GM12878 (cell line): ENCODE data around the gene LMBR1. TPM values are rescaled to one million over a fixed set of nuclear protein-coding genes. Genes with fewer than 3 reads are reported as not detected.

Experiments used
- ATAC-seq: fragments of 200-7000 bp; cut with Tn5 transposase; 3 replicates; pipeline ENCODE4 v1.9.1; 2020; ENCODE audit warnings: mild to moderate bottlenecking, moderate library complexity
- BruUV-seq: library from RNA; stranded (reverse); fragments of 400-500 nt; replicated peaks from 2 replicates; lab custom pipeline; 2021; lab: Mats Ljungman, UMichigan
- CTCF ChIA-PET: fragments of 300-600 bp; sonication (Branson Sonifier 250); formaldehyde crosslinking; extraction: SDS; loops from one replicate; lab custom pipeline; 2021; ENCODE audit warnings: inconsistent platforms; lab: Yijun Ruan, JAX
- POLR2A ChIA-PET: fragments of 350-600 bp; formaldehyde crosslinking; extraction: SDS; loops from one replicate; lab custom pipeline; 2021; ENCODE audit warnings: inconsistent platforms; lab: Charles Lee
- RAD21 ChIA-PET: fragments of 300-600 bp; sonication (Branson Sonifier 250); formaldehyde crosslinking; loops from one replicate; lab custom pipeline; 2023; ENCODE audit warnings: antibody characterized with exemption; ENCODE audit not compliant: unreplicated experiment; lab: Charles Lee
- SMC1A ChIA-PET: fragments of 300-600 bp; sonication (Branson Sonifier 250); formaldehyde crosslinking; loops from one replicate; lab custom pipeline; 2023; ENCODE audit not compliant: unreplicated experiment, uncharacterized antibody; lab: Charles Lee
- DNase-seq: peaks from one replicate; pipeline ENCODE4 v3.0.0-alpha.2; 2011; ENCODE audit warnings: low read depth, low spot score
- FAIRE-seq: peaks from 3 replicates; lab custom pipeline; 2011; peaks lifted over from hg19 to GRCh38; lab: Jason Lieb, UNC
- H2AFZ ChIP-seq: 2 replicates; pipeline ENCODE4 v1.6.0; 2011; ENCODE audit warnings: low read depth, low read length, control low read depth; ENCODE audit not compliant: control insufficient read depth
- H3K27ac ChIP-seq: 2 replicates; pipeline ENCODE4 v1.5.1; 2011; ENCODE audit warnings: control low read depth; ENCODE audit not compliant: control insufficient read depth, insufficient read depth
- H3K27me3 ChIP-seq, 2 experiments: replicated peaks in 1 of 2; 2 replicates each; pipeline versions ENCODE4 v1.6.0 to v1.6.1; 2011; ENCODE audit warnings: low read length in 1 of 2; ENCODE audit not compliant: control insufficient read depth in 2 of 2, insufficient read depth in 2 of 2
- H3K36me3 ChIP-seq, 2 experiments: 2 replicates each; pipeline ENCODE4 v1.5.1; 2011; ENCODE audit warnings: low read length in 1 of 2; ENCODE audit not compliant: control insufficient read depth in 2 of 2, insufficient read depth in 2 of 2
- H3K4me1 ChIP-seq: 2 replicates; pipeline ENCODE4 v1.6.1; 2011; ENCODE audit warnings: mild to moderate bottlenecking, low read length, moderate library complexity, mixed read lengths; ENCODE audit not compliant: control insufficient read depth, insufficient read depth
- H3K4me2 ChIP-seq: 2 replicates; pipeline ENCODE4 v1.6.0; 2011; ENCODE audit warnings: control low read depth; ENCODE audit not compliant: control insufficient read depth, insufficient read depth
- H3K4me3 ChIP-seq: fragments of 200-600 bp; sonication (generic); 2 replicates; pipeline ENCODE4 v1.5.1; 2016
- H3K79me2 ChIP-seq: 2 replicates; pipeline ENCODE4 v1.6.0; 2011; ENCODE audit warnings: low read length; ENCODE audit not compliant: control insufficient read depth, insufficient read depth
- H3K9ac ChIP-seq: 2 replicates; pipeline ENCODE4 v1.8.0; 2011; ENCODE audit warnings: low read length, control low read depth, mixed read lengths; ENCODE audit not compliant: control insufficient read depth, insufficient read depth
- H3K9me3 ChIP-seq: replicated peaks from 3 replicates; pipeline ENCODE4 v1.5.1; 2011; ENCODE audit warnings: mild to moderate bottlenecking, low read length; ENCODE audit not compliant: control insufficient read depth, insufficient read depth
- H4K20me1 ChIP-seq: 2 replicates; pipeline ENCODE4 v1.6.0; 2011; ENCODE audit not compliant: control insufficient read depth, insufficient read depth
- BCL3 ChIP-seq: IDR thresholded peaks from 2 replicates; pipeline ENCODE4 v1.6.1; 2011; ENCODE audit warnings: borderline replicate concordance, low read depth, mild to moderate bottlenecking, moderate library complexity, low read length; ENCODE audit not compliant: insufficient read depth, poor library complexity, severe bottlenecking
- EGR1 ChIP-seq, 2 experiments: IDR thresholded peaks; 1 replicate in 1 of 2; 2 replicates in 1 of 2; pipeline ENCODE4 v1.6.1; 2011 to 2012; ENCODE audit warnings: low read depth in 2 of 2, low read length in 2 of 2, borderline replicate concordance in 1 of 2, mild to moderate bottlenecking in 1 of 2, moderate library complexity in 1 of 2
- ETV6 ChIP-seq, 2 experiments: fragments of 450-650 bp in 1 of 2; IDR thresholded peaks in 1 of 2; conservative IDR thresholded peaks in 1 of 2; 2 replicates each; pipeline ENCODE4 v1.6.1; 2014; ENCODE audit warnings: antibody characterized with exemption in 1 of 2, borderline replicate concordance in 1 of 2, low read depth in 1 of 2, mild to moderate bottlenecking in 1 of 2, moderate library complexity in 1 of 2
- FOXM1 ChIP-seq: IDR thresholded peaks from 2 replicates; pipeline ENCODE4 v1.6.1; 2012; ENCODE audit warnings: low read depth, mild to moderate bottlenecking, inconsistent platforms, low read length, moderate library complexity
- KAT2A ChIP-seq: conservative IDR thresholded peaks from 2 replicates; pipeline ENCODE4 v1.6.1; 2011; ENCODE audit warnings: low read depth, low read length; ENCODE audit not compliant: control insufficient read depth
- KLF5 ChIP-seq: fragments of 450-650 bp; IDR thresholded peaks from 2 replicates; pipeline ENCODE4 v1.6.1; 2014; ENCODE audit warnings: mild to moderate bottlenecking; ENCODE audit not compliant: partially characterized antibody
- MTA3 ChIP-seq: IDR thresholded peaks from 2 replicates; pipeline ENCODE4 v1.6.1; 2012; ENCODE audit warnings: low read length, inconsistent platforms, borderline replicate concordance
- MYB ChIP-seq: fragments of 150-350 bp; IDR thresholded peaks from 2 replicates; pipeline ENCODE4 v1.6.1; 2014; ENCODE audit warnings: mild to moderate bottlenecking, low read depth, low read length, borderline replicate concordance
- NFYA ChIP-seq: IDR thresholded peaks from 2 replicates; pipeline ENCODE4 v1.6.1; 2011; ENCODE audit warnings: low read depth, mild to moderate bottlenecking, low read length, improper control_type of control experiment, borderline replicate concordance
- PKNOX1 ChIP-seq: fragments of 450-650 bp; IDR thresholded peaks from 2 replicates; pipeline ENCODE4 v1.6.1; 2016; ENCODE audit warnings: mild to moderate bottlenecking
- RELB ChIP-seq: fragments of 450-650 bp; IDR thresholded peaks from 2 replicates; pipeline ENCODE4 v1.6.1; 2017; ENCODE audit warnings: low read depth, mild to moderate bottlenecking, moderate library complexity
- RFX5 ChIP-seq: IDR thresholded peaks from 2 replicates; pipeline ENCODE4 v1.6.1; 2011; ENCODE audit warnings: low read depth, low read length, improper control_type of control experiment
- SMAD1 ChIP-seq: fragments of 450-650 bp; IDR thresholded peaks from 2 replicates; pipeline ENCODE4 v1.6.1; 2018; ENCODE audit warnings: mild to moderate bottlenecking, low read depth; ENCODE audit not compliant: partially characterized antibody
- TBL1XR1 ChIP-seq: IDR thresholded peaks from 2 replicates; pipeline ENCODE4 v1.6.1; 2012; ENCODE audit warnings: low read depth, low read length, improper control_type of control experiment
- ZNF384 ChIP-seq: IDR thresholded peaks from 2 replicates; pipeline ENCODE4 v1.6.1; 2012; ENCODE audit warnings: low read depth, mild to moderate bottlenecking, low read length, improper control_type of control experiment, borderline replicate concordance
- WGBS: methylation state at CpG from one replicate; pipeline ENCODE4 v1.1.6; 2016; ENCODE audit warnings: low lambda C conversion rate; ENCODE audit not compliant: insufficient replicate concordance, insufficient coverage; ENCODE audit errors: missing lambda C conversion rate; 5-methylcytosine and 5-hydroxymethylcytosine counted together
- in situ Hi-C: fragments of 300-500 bp; cut with MboI; formaldehyde crosslinking; loops from 9 replicates; pipeline ENCODE4 v1.14.3; 2018; ENCODE audit warnings: mixed read lengths
- intact Hi-C: fragments of 100-400 bp; cut with micrococcal nuclease; formaldehyde crosslinking; loops from one replicate; pipeline ENCODE4 v1.14.2; 2022; ENCODE audit not compliant: unreplicated experiment
- polyA plus RNA-seq, 11 experiments: library from polyadenylated mRNA; depleted of rRNA in 4 of 11; unstranded in 6 of 11; stranded (reverse) in 5 of 11; fragments of >200 nt; fragmentation: Nextera tagmentation in 4 of 11; fragmentation: Illumina TruSeq in 1 of 11; extraction: Ambion mirVana in 4 of 11; extraction: Trizol in 1 of 11; gene quantifications; 1 replicate in 1 of 11; 2 replicates in 10 of 11; pipeline versions ENCODE4 v1.2.1 to v1.2.3, GENCODE V29; 2011 to 2016; ENCODE audit warnings: inconsistent platforms in 2 of 11, missing spikeins in 2 of 11, low read depth in 1 of 11
- total RNA-seq, 4 experiments: library from RNA; depleted of rRNA in 3 of 4; stranded (reverse); fragments of >200 nt in 3 of 4; fragmentation: Illumina TruSeq in 1 of 4; extraction: Trizol in 1 of 4; gene quantifications; 2 replicates each; pipeline versions ENCODE4 v1.2.1 to v1.2.3, GENCODE V29; 2013 to 2021
- TF ChIP-seq, protein P1 (sequence below): IDR thresholded peaks from 2 replicates; pipeline ENCODE4 v1.6.1; 2012; ENCODE audit warnings: low read depth, low read length, improper control_type of control experiment

Gene LMBR1
- total and polyA plus RNA-seq, 10 of the 15 experiments (the other 5 are each of a cell fraction or from before 2014, with no cell fraction given): 4.0 to 63.5 (median 28.8) TPM

DNA sequence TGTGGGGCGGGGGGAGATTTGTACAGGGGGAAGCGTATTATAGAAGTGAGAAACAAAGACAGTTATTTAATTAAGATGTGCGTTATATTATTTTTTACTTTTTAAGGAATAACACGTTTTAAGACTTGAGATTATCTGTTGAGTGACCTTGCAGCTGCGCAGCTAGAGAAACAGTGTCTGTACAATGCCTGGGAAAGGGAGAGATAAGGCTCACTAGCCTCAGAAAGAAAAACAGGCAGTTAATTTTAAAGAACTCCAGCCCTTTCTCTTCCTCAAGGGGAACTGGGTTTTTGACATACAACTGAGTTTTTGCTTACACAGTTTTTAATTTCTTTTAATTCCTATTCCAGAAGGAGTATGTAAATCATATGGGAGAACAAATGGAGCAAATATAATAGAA is 50.7 kb downstream of the LMBR1 start:
- in situ Hi-C loops (no loop called here), intact Hi-C loops (no loop called here)
- no TSS peak for BruUV-seq
- Histone ChIP-seq H3K9me3 (no peaks in the 10 kb centered on the region), H3K27ac (no peak overlapping the region), H3K79me2 (peaks cover 7% of the 10 kb centered on the region), H3K36me3 (0 out of 4 replicates have a peak, but pooled peaks cover 0 to 4% of the 10 kb centered on the region in 2 experiments), H3K4me1 (no peaks in the 10 kb centered on the region), H3K9ac (no peak overlapping the region), H3K27me3 (no peaks in the 10 kb centered on the region), H2AFZ (no peak overlapping the region), H4K20me1 (no peaks in the 10 kb centered on the region), H3K4me2 (no peak overlapping the region), H3K4me3 (no peak overlapping the region)
- FAIRE-seq: no peak
- no peak for ATAC-seq
- ChIA-PET SMC1A (interaction anchor here (1.1 to 1.3 kb wide), 3 partner anchors 10 to 35 kb away, joined by 3 read pairs; no protein-coding TSS in a partner anchor), RAD21 (no interaction called here), POLR2A (interaction anchor here (1.2 kb wide), 1 partner anchor 10 kb away, joined by 3 read pairs; no protein-coding TSS in a partner anchor), CTCF (no interaction called here)
- no peak for DNase-seq
- WGBS: 96% methylated on average over 5 of the region's 5 CpGs
- TF ChIP-seq FOXM1: no peak
- no peak for TF ChIP-seq RFX5
- TF ChIP-seq NFYA: no peak
- no peak for TF ChIP-seq PKNOX1
- no peak for TF ChIP-seq RELB
- no peak for TF ChIP-seq SMAD1
- no peak for TF ChIP-seq BCL3
- no peak for TF ChIP-seq ETV6 (conservative IDR thresholded peaks at IDR 0.05 in 1 of 2, IDR thresholded peaks at IDR 0.05 in 1 of 2; ENCODE audit: borderline replicate concordance in 1 of 2, low read depth in 1 of 2)
- TF ChIP-seq KLF5: no peak
- TF ChIP-seq KAT2A: no peak
- no peak for TF ChIP-seq TBL1XR1
- no peak for TF ChIP-seq MTA3
- no peak for TF ChIP-seq MYB
- no peak for TF ChIP-seq EGR1 (IDR thresholded peaks at IDR 0.05; ENCODE audit: borderline replicate concordance in 1 of 2, low read depth in 2 of 2, low read length in 2 of 2)
- no peak for TF ChIP-seq ZNF384
- TF ChIP-seq, protein P1, sequence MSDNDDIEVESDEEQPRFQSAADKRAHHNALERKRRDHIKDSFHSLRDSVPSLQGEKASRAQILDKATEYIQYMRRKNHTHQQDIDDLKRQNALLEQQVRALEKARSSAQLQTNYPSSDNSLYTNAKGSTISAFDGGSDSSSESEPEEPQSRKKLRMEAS: no peak
